GM12878 (cell line): ENCODE measurements around the gene RNU6-1. TPM values are rescaled to one million over a fixed set of nuclear protein-coding genes. Genes with fewer than 3 reads are reported as not detected.

Source experiments
- ATAC-seq: fragments of 200-7000 bp; cut with Tn5 transposase; 3 replicates; pipeline ENCODE4 v1.9.1; 2020; ENCODE audit warnings: mild to moderate bottlenecking, moderate library complexity
- BruUV-seq: library from RNA; stranded (reverse); fragments of 400-500 nt; replicated peaks from 2 replicates; lab custom pipeline; 2021; lab: Mats Ljungman, UMichigan
- CTCF ChIA-PET: fragments of 300-600 bp; sonication (Branson Sonifier 250); formaldehyde crosslinking; extraction: SDS; loops from one replicate; lab custom pipeline; 2021; ENCODE audit warnings: inconsistent platforms; lab: Yijun Ruan, JAX
- POLR2A ChIA-PET: fragments of 350-600 bp; formaldehyde crosslinking; extraction: SDS; loops from one replicate; lab custom pipeline; 2021; ENCODE audit warnings: inconsistent platforms; lab: Charles Lee
- RAD21 ChIA-PET: fragments of 300-600 bp; sonication (Branson Sonifier 250); formaldehyde crosslinking; loops from one replicate; lab custom pipeline; 2023; ENCODE audit warnings: antibody characterized with exemption; ENCODE audit not compliant: unreplicated experiment; lab: Charles Lee
- SMC1A ChIA-PET: fragments of 300-600 bp; sonication (Branson Sonifier 250); formaldehyde crosslinking; loops from one replicate; lab custom pipeline; 2023; ENCODE audit not compliant: unreplicated experiment, uncharacterized antibody; lab: Charles Lee
- DNase-seq: peaks from one replicate; pipeline ENCODE4 v3.0.0-alpha.2; 2011; ENCODE audit warnings: low read depth, low spot score
- FAIRE-seq: peaks from 3 replicates; lab custom pipeline; 2011; peaks lifted over from hg19 to GRCh38; lab: Jason Lieb, UNC
- H2AFZ ChIP-seq: 2 replicates; pipeline ENCODE4 v1.6.0; 2011; ENCODE audit warnings: low read depth, low read length, control low read depth; ENCODE audit not compliant: control insufficient read depth
- H3K27ac ChIP-seq: 2 replicates; pipeline ENCODE4 v1.5.1; 2011; ENCODE audit warnings: control low read depth; ENCODE audit not compliant: control insufficient read depth, insufficient read depth
- H3K27me3 ChIP-seq, 2 experiments: replicated peaks in 1 of 2; 2 replicates each; pipeline versions ENCODE4 v1.6.0 to v1.6.1; 2011; ENCODE audit warnings: low read length in 1 of 2; ENCODE audit not compliant: control insufficient read depth in 2 of 2, insufficient read depth in 2 of 2
- H3K36me3 ChIP-seq, 2 experiments: 2 replicates each; pipeline ENCODE4 v1.5.1; 2011; ENCODE audit warnings: low read length in 1 of 2; ENCODE audit not compliant: control insufficient read depth in 2 of 2, insufficient read depth in 2 of 2
- H3K4me1 ChIP-seq: 2 replicates; pipeline ENCODE4 v1.6.1; 2011; ENCODE audit warnings: mild to moderate bottlenecking, low read length, moderate library complexity, mixed read lengths; ENCODE audit not compliant: control insufficient read depth, insufficient read depth
- H3K4me2 ChIP-seq: 2 replicates; pipeline ENCODE4 v1.6.0; 2011; ENCODE audit warnings: control low read depth; ENCODE audit not compliant: control insufficient read depth, insufficient read depth
- H3K4me3 ChIP-seq: fragments of 200-600 bp; sonication (generic); 2 replicates; pipeline ENCODE4 v1.5.1; 2016
- H3K79me2 ChIP-seq: 2 replicates; pipeline ENCODE4 v1.6.0; 2011; ENCODE audit warnings: low read length; ENCODE audit not compliant: control insufficient read depth, insufficient read depth
- H3K9ac ChIP-seq: 2 replicates; pipeline ENCODE4 v1.8.0; 2011; ENCODE audit warnings: low read length, control low read depth, mixed read lengths; ENCODE audit not compliant: control insufficient read depth, insufficient read depth
- H3K9me3 ChIP-seq: replicated peaks from 3 replicates; pipeline ENCODE4 v1.5.1; 2011; ENCODE audit warnings: mild to moderate bottlenecking, low read length; ENCODE audit not compliant: control insufficient read depth, insufficient read depth
- H4K20me1 ChIP-seq: 2 replicates; pipeline ENCODE4 v1.6.0; 2011; ENCODE audit not compliant: control insufficient read depth, insufficient read depth
- BMI1 ChIP-seq: fragments of 450-650 bp; IDR thresholded peaks from 2 replicates; pipeline ENCODE4 v1.6.1; 2016; ENCODE audit warnings: mild to moderate bottlenecking, moderate library complexity, borderline replicate concordance
- KAT2A ChIP-seq: conservative IDR thresholded peaks from 2 replicates; pipeline ENCODE4 v1.6.1; 2011; ENCODE audit warnings: low read depth, low read length; ENCODE audit not compliant: control insufficient read depth
- NR2C2 ChIP-seq: IDR thresholded peaks from 2 replicates; pipeline ENCODE4 v1.6.1; 2011; ENCODE audit warnings: borderline replicate concordance, low read depth; ENCODE audit not compliant: control insufficient read depth, insufficient read length
- PKNOX1 ChIP-seq: fragments of 450-650 bp; IDR thresholded peaks from 2 replicates; pipeline ENCODE4 v1.6.1; 2016; ENCODE audit warnings: mild to moderate bottlenecking
- POLR2A ChIP-seq: IDR thresholded peaks from 2 replicates; pipeline ENCODE4 v1.6.1; 2011; ENCODE audit warnings: low read depth, mild to moderate bottlenecking, low read length
- POLR2AphosphoS5 ChIP-seq: IDR thresholded peaks from 2 replicates; pipeline ENCODE4 v1.6.1; 2011; ENCODE audit warnings: mild to moderate bottlenecking, low read length, inconsistent platforms
- RBBP5 ChIP-seq: fragments of 200-600 bp; sonication (generic); conservative IDR thresholded peaks from 2 replicates; pipeline ENCODE4 v1.6.1; 2016
- SMARCA5 ChIP-seq: fragments of 450-650 bp; IDR thresholded peaks from 2 replicates; pipeline ENCODE4 v1.6.1; 2017; ENCODE audit warnings: mild to moderate bottlenecking
- ZBED1 ChIP-seq: IDR thresholded peaks from 2 replicates; pipeline ENCODE4 v1.6.1; 2016; ENCODE audit warnings: borderline replicate concordance
- ZBTB40 ChIP-seq: fragments of 450-650 bp; IDR thresholded peaks from 2 replicates; pipeline ENCODE4 v1.6.1; 2016; ENCODE audit warnings: mild to moderate bottlenecking, moderate library complexity, borderline replicate concordance
- WGBS: methylation state at CpG from one replicate; pipeline ENCODE4 v1.1.6; 2016; ENCODE audit warnings: low lambda C conversion rate; ENCODE audit not compliant: insufficient replicate concordance, insufficient coverage; ENCODE audit errors: missing lambda C conversion rate; 5-methylcytosine and 5-hydroxymethylcytosine counted together
- in situ Hi-C: fragments of 300-500 bp; cut with MboI; formaldehyde crosslinking; loops from 9 replicates; pipeline ENCODE4 v1.14.3; 2018; ENCODE audit warnings: mixed read lengths
- intact Hi-C: fragments of 100-400 bp; cut with micrococcal nuclease; formaldehyde crosslinking; loops from one replicate; pipeline ENCODE4 v1.14.2; 2022; ENCODE audit not compliant: unreplicated experiment
- polyA plus RNA-seq, 11 experiments: library from polyadenylated mRNA; depleted of rRNA in 4 of 11; unstranded in 6 of 11; stranded (reverse) in 5 of 11; fragments of >200 nt; fragmentation: Nextera tagmentation in 4 of 11; fragmentation: Illumina TruSeq in 1 of 11; extraction: Ambion mirVana in 4 of 11; extraction: Trizol in 1 of 11; gene quantifications; 1 replicate in 1 of 11; 2 replicates in 10 of 11; pipeline versions ENCODE4 v1.2.1 to v1.2.3, GENCODE V29; 2011 to 2016; ENCODE audit warnings: inconsistent platforms in 2 of 11, missing spikeins in 2 of 11, low read depth in 1 of 11
- total RNA-seq, 4 experiments: library from RNA; depleted of rRNA in 3 of 4; stranded (reverse); fragments of >200 nt in 3 of 4; fragmentation: Illumina TruSeq in 1 of 4; extraction: Trizol in 1 of 4; gene quantifications; 2 replicates each; pipeline versions ENCODE4 v1.2.1 to v1.2.3, GENCODE V29; 2013 to 2021
- TF ChIP-seq, protein P1 (sequence below): IDR thresholded peaks from 2 replicates; pipeline ENCODE4 v1.6.1; 2011; ENCODE audit warnings: low read depth, low read length, improper control_type of control experiment, borderline replicate concordance

Gene RNU6-1
- total and polyA plus RNA-seq, 10 of the 15 experiments (the other 5 are each of a cell fraction or from before 2014, with no cell fraction given): not detected

DNA sequence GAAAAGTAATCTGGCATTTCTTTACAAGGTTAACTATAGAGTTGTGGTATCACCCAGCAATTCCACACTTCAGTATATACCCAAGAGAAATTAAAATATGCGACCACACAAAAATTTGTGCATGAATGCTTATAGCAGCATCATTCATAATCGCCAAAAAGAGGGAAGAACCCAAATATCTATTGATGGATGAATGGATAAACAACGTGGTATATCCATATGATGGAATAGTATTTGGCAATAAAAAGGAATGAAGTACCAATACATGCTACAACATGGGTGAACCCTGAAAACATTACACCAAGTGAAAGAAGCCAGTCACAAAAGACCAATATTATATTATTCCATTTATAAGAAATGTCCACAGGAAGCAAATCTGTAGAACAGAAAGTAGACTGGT lies 23.2 kb downstream of the RNU6-1 start:
- no peaks in the 10 kb centered on the region for H3K79me2 ChIP-seq
- no peaks in the 10 kb centered on the region for H3K4me1 ChIP-seq
- TF ChIP-seq NR2C2 (no peak), BMI1 (no peak)
- TF ChIP-seq, protein P1, sequence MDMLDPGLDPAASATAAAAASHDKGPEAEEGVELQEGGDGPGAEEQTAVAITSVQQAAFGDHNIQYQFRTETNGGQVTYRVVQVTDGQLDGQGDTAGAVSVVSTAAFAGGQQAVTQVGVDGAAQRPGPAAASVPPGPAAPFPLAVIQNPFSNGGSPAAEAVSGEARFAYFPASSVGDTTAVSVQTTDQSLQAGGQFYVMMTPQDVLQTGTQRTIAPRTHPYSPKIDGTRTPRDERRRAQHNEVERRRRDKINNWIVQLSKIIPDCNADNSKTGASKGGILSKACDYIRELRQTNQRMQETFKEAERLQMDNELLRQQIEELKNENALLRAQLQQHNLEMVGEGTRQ: no peak
- no peaks in the 10 kb centered on the region for H4K20me1 ChIP-seq
- no peaks in the 10 kb centered on the region for H3K36me3 ChIP-seq
- SMC1A ChIA-PET: interaction anchor here (2.0 kb wide), 1 partner anchor 33 kb away, joined by 4 read pairs; no protein-coding TSS in a partner anchor
- WGBS: 78% methylated on average over 3 of the region's 3 CpGs
- ATAC-seq: no peak
- intact Hi-C loops (no loop called here), in situ Hi-C loops (no loop called here)
- H3K27me3 ChIP-seq: peaks cover 6 to 12% of the 10 kb centered on the region in 2 experiments
- no peak overlapping the region for H2AFZ ChIP-seq
- no peaks in the 10 kb centered on the region; the same call in 2 of the 3 replicates for H3K9me3 ChIP-seq
- RAD21 ChIA-PET: no interaction called here
- H3K27ac ChIP-seq: no peak overlapping the region
- no TSS peak for BruUV-seq
- CTCF ChIA-PET: no interaction called here
- POLR2A ChIA-PET: no interaction called here
- FAIRE-seq: no peak
- H3K9ac ChIP-seq: no peak overlapping the region
- no peak overlapping the region for H3K4me2 ChIP-seq
- no peak overlapping the region for H3K4me3 ChIP-seq
- no peak for DNase-seq

DNA sequence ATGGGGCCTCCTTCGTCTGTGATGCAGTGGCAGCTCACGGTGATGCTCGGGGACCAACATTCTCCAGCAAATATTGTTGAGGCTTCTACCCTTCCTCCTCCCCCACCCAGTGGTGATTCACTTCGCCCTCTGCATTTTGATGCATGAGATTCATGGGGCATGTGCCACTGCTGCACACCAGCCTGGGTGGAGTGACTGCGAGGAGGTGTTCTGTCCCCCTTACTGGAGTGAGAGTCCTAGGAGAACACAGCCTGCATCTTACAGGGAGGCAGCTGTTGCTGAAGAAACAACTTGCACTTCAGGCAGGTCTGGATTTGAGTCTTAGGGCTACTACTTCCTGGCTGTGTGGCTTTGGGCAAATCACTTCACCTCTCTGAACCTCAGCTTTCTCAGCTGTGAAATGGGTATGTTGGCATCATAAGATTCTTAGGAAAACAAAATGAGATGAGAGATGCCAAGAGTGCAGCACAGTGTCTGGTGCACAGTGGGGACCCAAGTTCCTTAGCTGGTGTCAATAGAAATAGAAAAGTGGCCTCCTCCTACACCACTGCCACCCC lies 24.7 kb downstream of the RNU6-1 start:
- no TSS peak for BruUV-seq
- no peak overlapping the region for H3K4me3 ChIP-seq
- no peak for ATAC-seq
- 74% methylated on average over 5 of the region's 5 CpGs for WGBS
- intact Hi-C loops: no loop called here
- ChIA-PET SMC1A (no interaction called here), POLR2A (no interaction called here), RAD21 (interaction anchor here (0.9 kb wide), 1 partner anchor 358 kb away, joined by 4 read pairs; no protein-coding TSS in a partner anchor), CTCF (interaction anchor here (0.8 to 1.3 kb wide), 3 partner anchors 17 to 358 kb away, joined by 3 to 4 read pairs (median 3); no protein-coding TSS in a partner anchor)
- FAIRE-seq: no peak
- H4K20me1 ChIP-seq: no peaks in the 10 kb centered on the region
- no peaks in the 10 kb centered on the region; the same call in 2 of the 3 replicates for H3K9me3 ChIP-seq
- no peaks in the 10 kb centered on the region for H3K36me3 ChIP-seq
- no peak overlapping the region for H2AFZ ChIP-seq
- H3K79me2 ChIP-seq: no peaks in the 10 kb centered on the region
- no peak overlapping the region for H3K4me2 ChIP-seq
- in situ Hi-C loops: no loop called here
- DNase-seq: no peak
- no peak overlapping the region for H3K9ac ChIP-seq
- no peaks in the 10 kb centered on the region for H3K4me1 ChIP-seq
- H3K27ac ChIP-seq: no peak overlapping the region
- peaks cover 0 to 7% of the 10 kb centered on the region in 2 experiments; a peak in 2 of 4 replicates for H3K27me3 ChIP-seq
- TF ChIP-seq POLR2A (no peak), KAT2A (no peak), ZBTB40 (no peak), POLR2AphosphoS5 (no peak), RBBP5 (no peak), ZBED1 (no peak), SMARCA5 (no peak), PKNOX1 (no peak)
